ENCODE data around the gene RAPGEF5.

RAPGEF5 gene

DNA sequence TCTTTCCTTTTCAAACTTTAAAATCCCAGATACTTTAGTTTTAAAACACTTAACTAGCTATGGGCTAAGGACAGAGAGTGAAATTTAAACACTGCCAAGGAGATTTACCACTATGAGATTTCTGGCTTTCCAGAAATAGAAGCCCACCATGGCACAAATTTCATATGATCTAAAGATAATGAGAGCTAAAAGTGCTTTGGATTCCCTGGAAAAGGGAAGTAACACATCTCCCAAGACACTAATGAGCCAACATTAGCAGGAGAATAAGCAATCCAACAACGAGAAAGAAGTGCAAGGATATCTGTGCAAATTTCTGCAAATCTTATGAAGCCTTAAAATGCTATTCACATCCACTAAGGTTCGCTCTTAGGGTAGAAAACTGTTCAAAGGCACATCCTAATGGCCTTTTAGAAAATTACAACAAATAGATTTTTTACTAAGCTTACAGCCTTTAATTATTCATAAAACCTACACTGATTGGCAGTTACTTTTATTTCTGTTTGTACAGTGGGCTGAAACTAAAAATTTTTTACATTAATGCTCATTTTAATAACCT, 100.3 kb downstream of the RAPGEF5 start:
- DNase-seq (ENCODE audit: low read depth, low spot score) = no peak

GRCh38 chr7:22255834-22256233, 101.1 kb downstream of the RAPGEF5 start:
- no peak for DNase-seq (ENCODE audit: low read depth, low spot score)

GRCh38 chr7:22255342-22255741, 101.6 kb downstream of the RAPGEF5 start:
- DNase-seq (ENCODE audit: low read depth, low spot score) = no peak

DNA sequence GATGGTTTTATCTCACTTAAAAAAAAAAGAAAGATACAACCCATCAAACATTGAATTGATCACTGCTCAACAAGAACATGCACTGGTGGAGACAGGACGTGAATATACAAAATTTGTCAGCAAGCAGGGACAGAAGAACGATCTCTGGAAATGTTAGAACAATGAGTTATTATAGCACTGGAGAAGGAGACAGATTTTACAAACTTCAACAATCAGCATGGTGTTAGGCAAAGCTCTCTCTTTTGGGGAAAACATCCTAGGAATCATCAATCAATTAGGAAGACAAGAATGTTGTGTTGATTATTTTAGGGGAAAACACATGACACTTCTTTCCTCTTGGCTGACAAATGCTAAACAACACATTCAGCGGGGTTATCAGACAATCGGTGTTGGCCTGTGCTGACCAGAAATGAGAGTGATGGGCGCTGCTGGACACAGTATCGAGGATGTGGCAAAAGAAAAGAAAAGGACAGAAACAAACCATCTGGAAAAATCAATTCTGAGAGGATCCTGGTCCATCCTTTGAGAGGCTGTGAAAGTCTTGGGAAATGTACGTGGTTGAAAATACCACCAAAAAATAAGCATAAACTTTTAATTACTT, 103.9 kb downstream of the RAPGEF5 start:
- DNase-seq (ENCODE audit: low read depth, low spot score) = no peak

- peak; percentile 14 for DNase-seq (ENCODE audit: low read depth, low spot score)
These were observed 104.9 kb downstream of the RAPGEF5 start for GRCh38 chr7:22252016-22252415.

GRCh38 chr7:22251281-22251680, 105.7 kb downstream of the RAPGEF5 start:
- DNase-seq (ENCODE audit: low read depth, low spot score) = peak; percentile 5

DNA sequence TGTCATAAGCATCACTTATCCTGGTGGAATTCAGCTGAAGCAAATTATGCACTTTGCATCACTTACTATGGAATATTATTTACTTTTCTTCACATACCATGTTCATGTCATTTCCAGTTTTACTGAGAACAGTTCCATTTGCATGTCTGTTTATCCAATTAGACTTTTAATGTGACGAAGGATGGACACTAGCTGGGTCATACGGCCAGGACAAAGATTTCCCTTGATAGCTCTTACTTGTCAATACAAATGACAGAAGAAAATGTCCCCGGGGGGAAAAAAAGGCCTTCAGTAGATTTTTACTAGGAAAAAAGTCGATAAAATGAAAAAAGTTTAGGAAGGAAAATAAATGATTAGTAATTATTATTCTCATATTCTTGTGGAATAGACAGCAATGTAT, 106.6 kb downstream of the RAPGEF5 start:
- DNase-seq (ENCODE audit: low read depth, low spot score) = no peak

DNA sequence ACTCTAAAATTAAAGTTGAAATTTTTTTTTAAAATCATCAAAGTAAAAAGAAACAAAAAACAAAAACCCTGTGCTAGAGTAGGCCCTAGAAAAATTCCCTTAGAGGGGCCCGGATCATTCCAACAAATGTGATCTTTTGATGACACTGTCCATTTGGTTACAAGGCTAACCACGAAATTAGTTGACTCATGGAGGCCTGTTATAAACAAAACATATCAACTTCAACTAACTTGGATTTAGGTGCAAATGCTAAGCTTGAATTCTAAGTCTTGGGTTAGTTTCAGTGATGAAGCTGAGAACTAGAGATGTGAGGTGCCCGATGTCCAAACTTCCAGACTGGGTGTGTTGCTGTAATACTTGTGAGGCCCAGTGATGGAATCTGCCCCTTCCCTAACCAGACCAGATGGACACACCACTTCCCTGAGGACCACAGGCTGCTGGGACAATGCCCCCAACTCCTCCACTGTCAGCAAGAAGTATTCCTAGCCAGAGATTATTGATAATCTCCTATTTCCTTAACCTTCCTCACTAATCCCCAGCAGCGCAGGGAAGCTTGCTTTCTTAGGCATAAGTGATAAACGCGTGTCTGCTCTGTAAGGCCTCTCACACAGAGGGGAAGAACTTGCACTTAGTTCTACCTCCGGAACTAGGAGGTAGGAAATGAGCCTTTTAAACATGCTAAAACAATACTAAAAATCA, 108.7 kb downstream of the RAPGEF5 start:
- peak; percentile 5 for DNase-seq (ENCODE audit: low read depth, low spot score)

DNA sequence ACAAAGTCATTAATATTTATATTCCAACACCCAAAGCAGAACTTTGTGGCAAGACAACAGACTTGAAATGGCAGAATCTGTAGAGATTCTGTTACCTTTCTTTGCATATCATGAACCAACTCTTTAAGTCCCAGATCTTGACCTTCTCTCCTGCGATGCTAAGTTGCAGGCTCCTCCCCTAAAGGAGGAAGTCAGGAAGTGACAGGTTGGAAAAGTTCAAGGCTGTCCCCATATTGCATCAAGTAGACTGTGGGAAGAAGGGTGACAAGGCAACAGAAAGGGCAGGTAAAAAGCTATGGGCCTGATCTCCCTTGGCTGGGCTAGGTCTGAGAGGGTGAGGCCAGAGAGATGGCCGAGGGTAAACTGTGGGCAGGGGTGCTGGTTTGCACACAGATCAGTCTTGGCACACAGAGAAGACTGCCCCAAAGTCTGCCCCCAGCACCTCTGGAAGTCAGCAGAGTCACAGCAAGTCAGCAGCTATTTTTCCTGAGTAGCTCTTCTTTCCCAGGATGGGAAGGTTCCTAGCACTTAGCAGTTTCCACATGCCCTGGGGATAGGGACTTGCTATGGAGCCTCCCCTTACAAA, 115.1 kb downstream of the RAPGEF5 start:
- DNase-seq (ENCODE audit: low read depth, low spot score) = peak; percentile 17

GRCh38 chr7:22240904-22241571, 115.9 kb downstream of the RAPGEF5 start:
- DNase-seq (ENCODE audit: low read depth, low spot score) = no peak

DNA sequence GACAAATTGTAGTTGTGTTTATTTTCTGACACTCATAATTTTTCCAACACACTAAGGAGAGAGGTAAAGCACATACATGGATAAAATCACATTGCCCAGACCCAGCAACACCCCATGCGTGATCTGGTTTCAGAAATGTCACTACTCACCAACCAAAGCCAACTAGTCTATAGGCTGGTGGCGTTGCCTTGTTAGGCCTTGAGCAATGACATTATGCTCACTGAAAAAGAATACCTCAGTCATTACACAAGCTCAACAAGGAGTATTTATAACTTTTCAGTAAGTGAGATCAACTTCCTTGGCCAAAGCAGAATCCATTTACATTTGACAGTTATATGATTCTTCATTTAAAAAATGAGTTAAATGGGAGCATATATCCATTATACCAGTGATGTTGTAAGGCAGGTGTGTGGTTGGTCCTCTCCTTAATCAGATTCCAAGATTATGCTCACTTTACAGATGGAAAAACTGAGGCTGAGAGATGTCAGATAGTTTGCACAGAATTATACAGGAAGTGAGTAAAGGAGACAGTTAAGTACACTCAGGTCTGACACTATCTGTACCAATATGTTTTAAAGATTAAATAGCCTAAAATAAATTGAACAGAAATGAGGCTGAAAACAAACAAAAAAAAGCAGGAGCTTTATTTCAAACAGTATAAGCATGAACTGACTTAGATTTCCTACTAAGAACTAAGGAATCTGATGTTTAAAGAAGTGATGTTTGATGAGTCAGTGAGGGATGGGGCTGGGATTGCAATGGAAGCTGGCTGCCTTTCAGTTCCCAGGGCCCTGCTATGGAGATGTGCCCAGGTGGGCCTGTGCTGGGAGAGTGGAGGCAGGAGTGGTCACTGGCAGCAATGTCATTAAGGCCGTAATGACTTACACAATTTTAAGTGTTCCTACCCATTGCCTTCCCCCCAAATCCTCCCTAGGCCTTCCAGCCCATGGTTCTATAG, 118.3 kb downstream of the RAPGEF5 start:
- no peak for DNase-seq (ENCODE audit: low read depth, low spot score)

DNA sequence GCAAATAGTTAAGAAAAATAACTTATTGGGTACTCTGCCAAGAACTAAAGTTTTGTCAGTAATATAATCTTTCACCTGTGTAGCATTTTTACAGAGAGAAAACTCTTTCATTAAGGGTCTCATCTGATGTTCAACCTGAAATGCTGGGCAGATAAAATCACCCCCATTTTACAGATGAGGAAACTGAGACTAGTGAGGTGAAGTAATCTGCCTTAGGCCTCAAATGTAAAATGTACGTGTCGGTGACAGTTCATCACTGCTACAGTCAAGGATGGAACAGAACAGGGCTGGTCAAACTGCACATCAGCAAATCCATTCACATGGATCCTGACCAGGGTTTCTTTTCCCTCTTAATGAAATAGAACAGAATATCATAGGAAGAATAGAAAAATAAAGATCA, 121.8 kb downstream of the RAPGEF5 start:
- DNase-seq (ENCODE audit: low read depth, low spot score) = no peak

- no peak for DNase-seq (ENCODE audit: low read depth, low spot score)
These were observed 122.7 kb downstream of the RAPGEF5 start for GRCh38 chr7:22234227-22234626.

DNA sequence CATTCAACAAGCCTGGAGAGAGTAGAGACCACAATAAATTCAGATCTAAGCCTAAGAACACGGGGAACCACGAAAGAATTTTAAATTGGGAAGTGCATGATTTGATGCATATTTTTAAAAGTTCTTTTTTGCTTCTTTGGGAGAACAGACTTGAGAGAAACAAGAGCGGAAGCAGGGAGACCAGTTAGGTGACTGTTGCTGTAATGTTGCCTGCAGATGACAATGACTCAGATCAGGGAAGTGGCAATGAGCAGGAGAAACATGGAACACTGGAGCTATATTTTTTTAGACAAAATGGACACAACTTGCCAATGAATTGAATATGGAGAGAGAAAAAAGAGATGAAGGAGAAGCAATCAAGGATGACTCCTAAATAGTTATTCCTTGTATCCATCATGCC, 125.1 kb downstream of the RAPGEF5 start:
- no peak for DNase-seq (ENCODE audit: low read depth, low spot score)

DNA sequence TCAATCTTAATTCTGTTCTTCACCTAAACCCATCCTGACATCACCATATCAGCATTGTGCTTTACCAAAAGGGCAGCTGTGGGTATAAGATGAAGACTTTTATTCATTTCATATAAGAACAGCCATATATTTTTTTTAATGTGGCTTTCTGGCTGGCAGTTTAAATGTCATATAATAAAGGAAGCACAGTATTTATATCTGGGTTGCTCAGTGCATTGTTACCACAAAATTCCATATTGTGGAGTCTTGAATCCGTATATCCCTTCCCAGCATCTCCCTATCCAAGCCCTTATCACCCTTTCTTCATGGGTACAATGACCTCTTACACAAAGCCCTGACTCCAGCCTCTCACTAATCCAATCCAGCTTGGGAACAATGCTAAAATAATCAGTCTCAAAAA, 125.8 kb downstream of the RAPGEF5 start:
- no peak for DNase-seq (ENCODE audit: low read depth, low spot score)

GRCh38 chr7:22230238-22230637, 126.7 kb downstream of the RAPGEF5 start:
- DNase-seq (ENCODE audit: low read depth, low spot score) = no peak

DNA sequence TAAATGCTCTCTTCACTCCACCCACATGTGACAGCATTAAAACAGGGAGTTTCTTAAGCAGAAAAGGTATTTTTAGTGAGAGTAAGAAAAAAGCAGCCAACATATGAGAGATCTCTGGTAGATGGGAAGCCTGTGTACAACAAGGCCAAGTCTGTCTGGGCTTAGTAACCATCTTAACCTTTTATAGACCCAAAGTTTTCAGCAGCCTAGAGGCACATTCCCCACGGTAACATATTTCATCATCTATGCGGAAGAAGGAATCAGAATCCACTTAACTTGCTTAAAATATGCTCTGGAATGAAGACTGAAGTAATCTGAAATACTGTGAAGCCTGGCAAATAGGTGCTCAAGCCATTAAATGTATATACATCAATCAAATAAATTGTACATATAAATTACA, 127.8 kb downstream of the RAPGEF5 start:
- DNase-seq (ENCODE audit: low read depth, low spot score) = no peak

DNA sequence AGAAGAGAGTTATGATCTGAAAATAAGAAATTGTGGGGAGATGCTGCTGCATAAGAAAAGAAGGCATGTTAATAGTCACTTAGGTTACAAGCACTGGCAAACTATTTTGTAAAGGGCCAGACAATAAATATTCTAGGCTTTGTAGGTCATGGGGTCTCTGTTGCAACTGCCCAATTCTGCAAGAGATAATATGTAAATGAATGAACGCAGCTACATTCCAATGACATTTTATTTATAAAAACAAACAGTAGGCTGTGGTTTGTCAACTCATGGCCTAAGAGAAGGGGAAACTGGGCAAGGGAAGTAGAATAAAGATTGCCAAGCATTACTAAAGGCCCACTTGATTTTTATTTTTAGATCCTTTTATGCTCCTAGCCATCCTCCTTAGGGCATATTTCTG, 133.1 kb downstream of the RAPGEF5 start:
- no peak for DNase-seq (ENCODE audit: low read depth, low spot score)

DNA sequence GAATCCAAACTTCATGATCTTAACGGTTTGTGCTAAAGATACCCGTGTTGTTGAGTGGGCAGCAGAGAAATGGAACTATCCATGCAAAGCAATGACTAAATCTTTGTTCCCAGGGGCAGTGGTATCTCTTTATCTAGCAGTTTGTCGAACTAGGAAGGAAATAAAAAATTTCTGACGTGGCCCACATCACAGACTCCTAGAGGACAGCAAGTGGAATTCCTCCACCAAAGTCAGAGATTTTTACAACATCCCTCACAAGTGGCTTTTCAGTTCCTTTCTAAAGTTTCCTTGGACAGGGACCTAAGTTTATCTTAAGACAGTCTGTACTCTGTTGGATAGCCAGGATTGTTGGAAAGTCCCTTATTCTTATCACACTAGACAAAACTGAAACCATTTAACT, 136.0 kb downstream of the RAPGEF5 start:
- DNase-seq (ENCODE audit: low read depth, low spot score) = no peak

DNA sequence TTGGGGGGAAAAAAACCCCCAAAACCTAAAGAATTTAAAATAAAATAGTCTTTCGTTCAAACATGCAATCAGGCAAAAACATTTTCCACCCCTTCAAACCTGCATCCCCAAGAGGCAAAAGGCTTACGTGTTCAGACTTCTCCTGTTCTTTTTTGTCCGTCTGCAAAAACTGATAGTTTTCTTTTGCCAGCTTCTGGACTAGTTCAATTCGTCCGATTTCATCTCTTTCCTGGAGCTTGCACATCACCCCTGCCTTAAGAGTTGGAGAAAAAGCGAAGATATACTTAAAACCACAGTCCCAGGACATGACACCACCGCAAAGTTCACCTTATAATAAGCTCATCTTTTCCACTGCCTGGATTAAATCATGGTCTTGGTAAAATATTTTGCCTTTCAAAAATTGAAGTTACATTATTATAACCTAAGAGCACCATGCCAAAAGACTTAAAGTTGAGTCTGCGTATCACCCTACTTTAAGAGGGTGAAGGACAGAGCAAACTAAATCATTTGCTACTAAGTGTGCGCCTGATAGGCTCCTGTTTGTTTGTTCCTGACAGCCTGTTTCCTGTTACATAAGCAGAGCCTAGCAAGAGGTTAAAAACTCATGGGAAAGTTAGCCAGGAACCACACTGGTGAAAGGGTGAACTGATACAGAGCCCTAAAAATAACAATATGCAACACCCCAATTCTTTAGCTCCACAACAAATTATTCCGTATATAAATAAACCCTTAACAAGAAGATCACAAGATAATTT, 137.0 kb downstream of the RAPGEF5 start:
- DNase-seq (ENCODE audit: low read depth, low spot score) = no peak

DNA sequence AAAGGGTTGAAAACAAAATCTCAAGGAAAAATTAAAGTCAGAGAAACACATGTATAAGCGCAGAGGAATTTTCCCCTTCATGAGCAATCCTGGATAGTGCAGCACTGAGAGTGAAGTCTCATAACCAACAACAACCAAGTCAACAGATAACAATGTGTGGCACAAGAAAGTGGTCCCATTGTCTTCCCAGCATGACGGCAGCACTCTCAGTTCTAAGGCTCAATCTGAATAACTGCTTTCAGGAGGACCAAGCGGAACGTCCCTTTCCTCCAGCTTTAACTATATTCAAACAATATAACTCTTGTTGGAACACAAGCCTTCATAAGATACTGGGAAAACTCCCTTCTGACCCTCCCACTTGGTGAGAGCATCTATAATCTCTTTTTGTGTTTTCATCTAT, 137.9 kb downstream of the RAPGEF5 start:
- DNase-seq (ENCODE audit: low read depth, low spot score) = no peak

All from ELF-1 (cell line).